Keratinocyte (primary cell): ENCODE measurements around the gene ARNT2. TPM values are rescaled to one million over a fixed set of nuclear protein-coding genes. Genes with fewer than 3 reads are reported as not detected.

Experiments
- DNase-seq: peaks from one replicate; pipeline ENCODE4 v3.0.0-alpha.2; 2011; ENCODE audit warnings: low read depth, missing footprints, low spot score
- FAIRE-seq: peaks from 2 replicates; lab custom pipeline; 2011; peaks lifted over from hg19 to GRCh38; lab: Jason Lieb, UNC
- H2AFZ ChIP-seq: 2 replicates; pipeline ENCODE4 v1.6.0; 2012; ENCODE audit warnings: low read length, control low read depth, inconsistent platforms; ENCODE audit not compliant: control insufficient read depth
- H3K27ac ChIP-seq: 2 replicates; pipeline ENCODE4 v1.5.1; 2011; ENCODE audit warnings: low read length; ENCODE audit not compliant: control insufficient read depth, insufficient read depth
- H3K27me3 ChIP-seq: 3 replicates; pipeline ENCODE4 v1.6.0; 2011; ENCODE audit warnings: low read length; ENCODE audit not compliant: control insufficient read depth, insufficient read depth; ENCODE audit errors: extremely low read depth
- H3K36me3 ChIP-seq, 2 experiments: 2 replicates in 1 of 2; 3 replicates in 1 of 2; pipeline ENCODE4 v1.5.1; 2011; ENCODE audit warnings: low read length in 2 of 2, mild to moderate bottlenecking in 1 of 2; ENCODE audit not compliant: control insufficient read depth in 2 of 2, insufficient read depth in 2 of 2; ENCODE audit errors: extremely low read depth in 1 of 2
- H3K4me1 ChIP-seq: 3 replicates; pipeline ENCODE4 v1.5.1; 2011; ENCODE audit warnings: low read length; ENCODE audit not compliant: control insufficient read depth, insufficient read depth; ENCODE audit errors: extremely low read depth
- H3K4me2 ChIP-seq: 3 replicates; pipeline ENCODE4 v1.6.0; 2011; ENCODE audit warnings: low read depth, low read length; ENCODE audit not compliant: control insufficient read depth, insufficient read depth; ENCODE audit errors: extremely low read depth
- H3K4me3 ChIP-seq, 3 experiments: fragments of 200-600 bp in 1 of 3; sonication (generic) in 1 of 3; 2 replicates in 2 of 3; 3 replicates in 1 of 3; pipeline ENCODE4 v1.5.1; 2011 to 2016; ENCODE audit warnings: low read length in 3 of 3, mild to moderate bottlenecking in 3 of 3, control low read depth in 2 of 3, inconsistent platforms in 1 of 3, low read depth in 1 of 3, mixed read lengths in 1 of 3, mixed run types in 1 of 3, moderate library complexity in 1 of 3; ENCODE audit not compliant: control insufficient read depth in 2 of 3, insufficient read depth in 2 of 3; ENCODE audit errors: extremely low read depth in 1 of 3
- H3K79me2 ChIP-seq: 2 replicates; pipeline ENCODE4 v1.6.0; 2012; ENCODE audit warnings: low read length; ENCODE audit not compliant: control insufficient read depth, insufficient read depth
- H3K9ac ChIP-seq: 3 replicates; pipeline ENCODE4 v1.6.0; 2011; ENCODE audit warnings: low read length; ENCODE audit not compliant: control insufficient read depth, insufficient read depth; ENCODE audit errors: extremely low read depth
- H3K9me1 ChIP-seq: 3 replicates; pipeline ENCODE4 v1.6.0; 2011; ENCODE audit warnings: low read length; ENCODE audit not compliant: control insufficient read depth, insufficient read depth; ENCODE audit errors: extremely low read depth
- H3K9me3 ChIP-seq: 2 replicates; pipeline ENCODE4 v1.5.1; 2012; ENCODE audit warnings: low read depth, low read length; ENCODE audit not compliant: control insufficient read depth
- H4K20me1 ChIP-seq: 3 replicates; pipeline ENCODE4 v1.6.0; 2011; ENCODE audit warnings: low read length; ENCODE audit not compliant: control insufficient read depth, insufficient read depth; ENCODE audit errors: extremely low read depth
- EZH2 ChIP-seq: IDR thresholded peaks from one replicate; pipeline ENCODE4 v1.6.1; 2012; ENCODE audit warnings: inconsistent platforms, mild to moderate bottlenecking, low read length, moderate library complexity
- dilution Hi-C: fragments of 300-500 bp; cut with MboI; formaldehyde crosslinking; loops from one replicate; pipeline ENCODE4 v1.7.0; 2020; ENCODE audit warnings: low sequenced_read_pairs; ENCODE audit not compliant: extremely low pct_ligation_motif_present
- polyA plus RNA-seq, 5 experiments: library from polyadenylated mRNA; depleted of rRNA in 3 of 5; stranded (reverse) in 3 of 5; stranded (forward) in 1 of 5; unstranded in 1 of 5; fragments of >200 nt; gene quantifications; 1 replicate in 1 of 5; 2 replicates in 3 of 5; 3 replicates in 1 of 5; pipeline versions ENCODE4 v1.2.1 to v1.2.3, GENCODE V29; 2011 to 2012; ENCODE audit warnings: missing spikeins in 2 of 5, low read depth in 1 of 5, low replicate concordance in 1 of 5
- TF ChIP-seq, protein P1 (sequence below), 3 experiments: IDR thresholded peaks in 1 of 3; conservative IDR thresholded peaks in 1 of 3; optimal IDR thresholded peaks in 1 of 3; 2 replicates in 2 of 3; 3 replicates in 1 of 3; pipeline versions ENCODE3 to v1.5.1; 2011; ENCODE audit warnings: low read length in 3 of 3, mild to moderate bottlenecking in 3 of 3, moderate library complexity in 2 of 3, control low read depth in 1 of 3, inconsistent platforms in 1 of 3; ENCODE audit not compliant: insufficient read depth in 2 of 3; ENCODE audit errors: extremely low read depth in 1 of 3

ARNT2 gene
- polyA plus RNA-seq, 1 donor (not counting 4 experiments of a cell fraction or from before 2014, with no cell fraction given) = 0.16 TPM

DNA sequence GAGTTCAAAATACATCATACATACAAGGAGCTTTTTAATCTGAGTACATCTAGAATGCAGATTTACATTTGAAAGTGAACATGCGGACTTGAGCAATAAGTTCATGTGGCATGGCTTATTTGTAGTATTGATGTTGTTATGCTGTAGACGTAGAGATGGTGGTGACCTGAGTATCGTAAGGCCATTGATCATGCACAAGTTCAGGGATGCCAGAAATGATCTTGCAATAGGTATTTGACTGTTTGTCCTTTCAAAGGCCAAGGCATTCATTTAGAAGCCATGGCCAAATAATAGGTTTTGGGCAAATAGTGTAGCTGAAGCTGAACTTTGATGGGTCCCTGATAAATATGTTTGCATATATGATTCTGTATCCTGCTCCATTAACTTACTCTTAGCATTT is 35.0 kb downstream of the ARNT2 start:
- no peak overlapping the region for H3K9ac ChIP-seq
- H3K27ac ChIP-seq = no peak overlapping the region
- H3K36me3 ChIP-seq = no peaks in the 10 kb centered on the region
- no peaks in the 10 kb centered on the region for H3K9me1 ChIP-seq
- H3K4me1 ChIP-seq = peaks cover 15% of the 10 kb centered on the region
- DNase-seq (no peak), FAIRE-seq (no peak)
- no peak overlapping the region for H3K4me2 ChIP-seq
- no peak overlapping the region for H2AFZ ChIP-seq
- TF ChIP-seq, protein P1, sequence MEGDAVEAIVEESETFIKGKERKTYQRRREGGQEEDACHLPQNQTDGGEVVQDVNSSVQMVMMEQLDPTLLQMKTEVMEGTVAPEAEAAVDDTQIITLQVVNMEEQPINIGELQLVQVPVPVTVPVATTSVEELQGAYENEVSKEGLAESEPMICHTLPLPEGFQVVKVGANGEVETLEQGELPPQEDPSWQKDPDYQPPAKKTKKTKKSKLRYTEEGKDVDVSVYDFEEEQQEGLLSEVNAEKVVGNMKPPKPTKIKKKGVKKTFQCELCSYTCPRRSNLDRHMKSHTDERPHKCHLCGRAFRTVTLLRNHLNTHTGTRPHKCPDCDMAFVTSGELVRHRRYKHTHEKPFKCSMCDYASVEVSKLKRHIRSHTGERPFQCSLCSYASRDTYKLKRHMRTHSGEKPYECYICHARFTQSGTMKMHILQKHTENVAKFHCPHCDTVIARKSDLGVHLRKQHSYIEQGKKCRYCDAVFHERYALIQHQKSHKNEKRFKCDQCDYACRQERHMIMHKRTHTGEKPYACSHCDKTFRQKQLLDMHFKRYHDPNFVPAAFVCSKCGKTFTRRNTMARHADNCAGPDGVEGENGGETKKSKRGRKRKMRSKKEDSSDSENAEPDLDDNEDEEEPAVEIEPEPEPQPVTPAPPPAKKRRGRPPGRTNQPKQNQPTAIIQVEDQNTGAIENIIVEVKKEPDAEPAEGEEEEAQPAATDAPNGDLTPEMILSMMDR (optimal IDR thresholded peaks at IDR 0.05 in 1 of 3, IDR thresholded peaks at IDR 0.05 in 1 of 3, conservative IDR thresholded peaks at IDR 0.05 in 1 of 3; ENCODE audit: extremely low read depth in 1 of 3, insufficient read depth in 2 of 3, low read length in 3 of 3) = no peak
- no peak for TF ChIP-seq EZH2
- no peaks in the 10 kb centered on the region for H3K9me3 ChIP-seq
- H4K20me1 ChIP-seq = no peaks in the 10 kb centered on the region
- no peak overlapping the region for H3K4me3 ChIP-seq
- dilution Hi-C loops = no loop called here
- peaks cover 8% of the 10 kb centered on the region for H3K27me3 ChIP-seq
- no peaks in the 10 kb centered on the region for H3K79me2 ChIP-seq

DNA sequence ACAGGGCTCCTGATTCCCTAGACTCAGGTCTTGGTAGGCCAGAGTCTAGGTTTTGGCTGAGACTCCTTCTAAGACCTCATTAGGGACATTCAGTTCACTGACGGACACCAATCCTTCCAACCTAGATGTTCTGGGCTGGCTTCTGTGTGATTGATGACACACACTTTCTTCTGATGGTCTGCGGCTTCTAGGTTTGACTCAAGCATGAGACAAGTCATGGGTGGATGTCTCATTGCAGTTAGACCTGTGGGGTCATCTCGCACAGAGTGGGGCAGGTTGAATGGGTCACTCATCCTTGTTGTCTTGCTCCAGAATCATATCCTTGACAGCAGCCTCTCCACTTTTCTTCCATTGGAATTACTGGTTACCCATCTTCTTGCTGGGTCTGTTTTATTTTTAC is 35.8 kb downstream of the ARNT2 start:
- no peaks in the 10 kb centered on the region for H3K9me1 ChIP-seq
- H3K4me2 ChIP-seq = no peak overlapping the region
- H3K79me2 ChIP-seq = no peaks in the 10 kb centered on the region
- peaks cover 15% of the 10 kb centered on the region for H3K4me1 ChIP-seq
- no peak for DNase-seq
- H2AFZ ChIP-seq = no peak overlapping the region
- H3K36me3 ChIP-seq = no peaks in the 10 kb centered on the region
- peaks cover 8% of the 10 kb centered on the region for H3K27me3 ChIP-seq
- H3K9ac ChIP-seq = no peak overlapping the region
- no peak overlapping the region for H3K4me3 ChIP-seq
- dilution Hi-C loops = no loop called here
- no peaks in the 10 kb centered on the region for H3K9me3 ChIP-seq
- FAIRE-seq = no peak
- H3K27ac ChIP-seq = no peak overlapping the region
- H4K20me1 ChIP-seq = no peaks in the 10 kb centered on the region
- TF ChIP-seq, protein P1 (optimal IDR thresholded peaks at IDR 0.05 in 1 of 3, IDR thresholded peaks at IDR 0.05 in 1 of 3, conservative IDR thresholded peaks at IDR 0.05 in 1 of 3; ENCODE audit: extremely low read depth in 1 of 3, insufficient read depth in 2 of 3, low read length in 3 of 3) = no peak
- TF ChIP-seq EZH2 = no peak
